Spleen (tissue), 7 donors: Measurements from ENCODE around the gene TOM1L2.

Source experiments
- CTCF ChIP-seq, 11 experiments: fragments of 200-600 bp in 7 of 11; fragments of 450-650 bp in 4 of 11; sonication (generic) in 4 of 11; IDR thresholded peaks in 8 of 11; conservative IDR thresholded peaks in 3 of 11; 1 replicate in 7 of 11; 2 replicates in 4 of 11; pipeline versions ENCODE4 v1.4.0 to v1.8.0; 2016 to 2021; ENCODE audit warnings: antibody characterized with exemption in 11 of 11, inconsistent platforms in 4 of 11, mild to moderate bottlenecking in 1 of 11
- POLR2A ChIP-seq, 3 donors: fragments of 450-650 bp; IDR thresholded peaks; one replicate each; pipeline ENCODE4 v1.5.1; 2017; ENCODE audit warnings: antibody characterized with exemption in 3 of 3, mild to moderate bottlenecking in 1 of 3
- POLR2AphosphoS5 ChIP-seq, 3 donors: sonication (generic); formaldehyde crosslinking; IDR thresholded peaks; one replicate each; pipeline ENCODE4 v1.5.1; 2017; ENCODE audit warnings: antibody characterized with exemption in 3 of 3
- donor health status: DM: no; HTN: no; CAD: no; lungs with moderate emphysema.
- donor health status: DM: no; HTN: no; CAD: no.
- donor health status: DM: no; HTN: no; CAD: no.

GRCh38 chr17:17877529-17878358 lies 94.5 kb downstream of the TOM1L2 start:
- TF ChIP-seq CTCF (IDR thresholded peaks at IDR 0.05 in 8 of 11, conservative IDR thresholded peaks at IDR 0.05 in 3 of 11) (no peak), POLR2A (IDR thresholded peaks at IDR 0.05) (no peak), POLR2AphosphoS5 (IDR thresholded peaks at IDR 0.05) (peak; percentile 47 to 82 (median 78))
